Prostate gland (tissue), 2 donors: ENCODE results near the gene SCTR.

Experiments
- CTCF ChIP-seq, 4 experiments: fragments of 200-600 bp in 2 of 4; fragments of 450-650 bp in 2 of 4; sonication (generic) in 2 of 4; IDR thresholded peaks; 1 replicate in 3 of 4; 2 replicates in 1 of 4; pipeline ENCODE4 v1.5.1; 2016 to 2019; ENCODE audit warnings: antibody characterized with exemption in 4 of 4, mild to moderate bottlenecking in 2 of 4, moderate library complexity in 2 of 4
- POLR2AphosphoS5 ChIP-seq: sonication (generic); formaldehyde crosslinking; IDR thresholded peaks from one replicate; pipeline ENCODE4 v1.6.1; 2017; ENCODE audit warnings: antibody characterized with exemption

GRCh38 chr2:119483896-119484718, 40.2 kb downstream of the SCTR start:
- no peak for TF ChIP-seq POLR2AphosphoS5
- no peak for TF ChIP-seq CTCF (IDR thresholded peaks at IDR 0.05)
